NCI-H2171 (cell line): ENCODE measurements around the gene PTCRA.
"Not testable (repeated sequence)": the region's sequence is repeated elsewhere in the genome, so short reads cannot be mapped to it uniquely, and the experiment has no call there.

Experiments
- DNase-seq: peaks from one replicate; lab custom pipeline; 2025; lab: John Stamatoyannopoulos, UW

Gene PTCRA

GRCh38 chr6:42902429-42903263, 13.2 kb upstream of the PTCRA start:
- DNase-seq = not testable (repeated sequence)

GRCh38 chr6:42904467-42904866, 11.4 kb upstream of the PTCRA start:
- no peak for DNase-seq

- no peak for DNase-seq
Measured at GRCh38 chr6:42907336-42907735, 8.5 kb upstream of the PTCRA start.

- DNase-seq = no peak
Measured at GRCh38 chr6:42909835-42910234, 6.0 kb upstream of the PTCRA start.

GRCh38 chr6:42911171-42912021, 4.5 kb upstream of the PTCRA start:
- peak; percentile 90 for DNase-seq

GRCh38 chr6:42914546-42914945, 1.3 kb upstream of the PTCRA start:
- DNase-seq = no peak

- no peak for DNase-seq
Measured at GRCh38 chr6:42916288-42916687, 435 bp downstream of the PTCRA start.

GRCh38 chr6:42921801-42922200, 5.9 kb downstream of the PTCRA start:
- no peak for DNase-seq

GRCh38 chr6:42923666-42924065, 7.8 kb downstream of the PTCRA start:
- DNase-seq = no peak

- DNase-seq = no peak
Measured at GRCh38 chr6:42925248-42925857, 9.5 kb downstream of the PTCRA start.

- DNase-seq = peak; percentile 97
Measured at GRCh38 chr6:42928986-42929820, 13.3 kb downstream of the PTCRA start, which contains the start of gene CNPY3. TSS of gene CNPY3 (plus strand) at chr6:42929480. CDS start at chr6:42929571, 91 bp downstream.

- peak; percentile 66 for DNase-seq
Measured at GRCh38 chr6:42929821-42930360, 14.0 kb downstream of the PTCRA start.

GRCh38 chr6:42932412-42932811, 16.6 kb downstream of the PTCRA start:
- no peak for DNase-seq

GRCh38 chr6:42933205-42933604, 17.4 kb downstream of the PTCRA start:
- no peak for DNase-seq

- DNase-seq = no peak
Measured at GRCh38 chr6:42935322-42935721, 19.5 kb downstream of the PTCRA start.

- no peak for DNase-seq
Measured at GRCh38 chr6:42936398-42936797, 20.5 kb downstream of the PTCRA start.

GRCh38 chr6:42937548-42938427, 21.9 kb downstream of the PTCRA start:
- DNase-seq = no peak

- DNase-seq = no peak
Measured at GRCh38 chr6:42938428-42938796, 22.6 kb downstream of the PTCRA start.

GRCh38 chr6:42938987-42939809, 23.3 kb downstream of the PTCRA start:
- DNase-seq = no peak

- no peak for DNase-seq
Measured at GRCh38 chr6:42939810-42940167, 23.9 kb downstream of the PTCRA start.
